Testis (tissue), 2 donors: Measurements from ENCODE around the gene BDKRB1.

ENCODE experiments used
- POLR2A ChIP-seq: fragments of 450-650 bp; IDR thresholded peaks from one replicate; pipeline ENCODE4 v1.6.1; 2017; ENCODE audit warnings: antibody characterized with exemption, mild to moderate bottlenecking, moderate library complexity
- TF ChIP-seq, protein P1 (sequence below), 3 experiments: fragments of 450-650 bp in 2 of 3; fragments of 200-600 bp in 1 of 3; sonication (generic) in 1 of 3; IDR thresholded peaks; one replicate each; pipeline ENCODE4 v1.5.1; 2016 to 2019; ENCODE audit warnings: antibody characterized with exemption in 3 of 3, mild to moderate bottlenecking in 2 of 3, moderate library complexity in 1 of 3

DNA sequence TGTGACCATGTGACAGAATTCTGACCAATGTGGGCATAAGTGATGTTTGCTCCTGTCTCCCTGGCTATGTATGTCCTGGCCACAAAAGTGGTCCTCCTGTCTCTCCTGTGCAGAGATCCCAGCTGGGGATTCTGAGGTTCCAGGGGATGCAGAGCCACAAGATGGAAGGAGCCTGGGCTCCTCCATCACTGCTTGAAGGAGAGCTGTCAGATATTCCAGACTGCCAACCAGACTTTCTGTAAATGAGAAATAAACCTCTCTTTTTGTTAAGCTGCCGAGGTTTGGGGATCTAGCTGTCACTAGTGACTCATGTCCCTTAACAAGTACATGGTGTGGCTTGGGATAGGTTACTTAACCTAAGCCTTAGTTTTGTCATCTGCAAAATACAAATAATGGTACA lies 21.9 kb downstream of the BDKRB1 start:
- TF ChIP-seq, protein P1, sequence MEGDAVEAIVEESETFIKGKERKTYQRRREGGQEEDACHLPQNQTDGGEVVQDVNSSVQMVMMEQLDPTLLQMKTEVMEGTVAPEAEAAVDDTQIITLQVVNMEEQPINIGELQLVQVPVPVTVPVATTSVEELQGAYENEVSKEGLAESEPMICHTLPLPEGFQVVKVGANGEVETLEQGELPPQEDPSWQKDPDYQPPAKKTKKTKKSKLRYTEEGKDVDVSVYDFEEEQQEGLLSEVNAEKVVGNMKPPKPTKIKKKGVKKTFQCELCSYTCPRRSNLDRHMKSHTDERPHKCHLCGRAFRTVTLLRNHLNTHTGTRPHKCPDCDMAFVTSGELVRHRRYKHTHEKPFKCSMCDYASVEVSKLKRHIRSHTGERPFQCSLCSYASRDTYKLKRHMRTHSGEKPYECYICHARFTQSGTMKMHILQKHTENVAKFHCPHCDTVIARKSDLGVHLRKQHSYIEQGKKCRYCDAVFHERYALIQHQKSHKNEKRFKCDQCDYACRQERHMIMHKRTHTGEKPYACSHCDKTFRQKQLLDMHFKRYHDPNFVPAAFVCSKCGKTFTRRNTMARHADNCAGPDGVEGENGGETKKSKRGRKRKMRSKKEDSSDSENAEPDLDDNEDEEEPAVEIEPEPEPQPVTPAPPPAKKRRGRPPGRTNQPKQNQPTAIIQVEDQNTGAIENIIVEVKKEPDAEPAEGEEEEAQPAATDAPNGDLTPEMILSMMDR (IDR thresholded peaks at IDR 0.05) = no peak
- no peak for TF ChIP-seq POLR2A
